ENCODE data around the gene LRRC28.
A peak's percentile ranks its signal among the peaks of the same experiment; 100 is the strongest.

Gene LRRC28

GRCh38 chr15:99340347-99340746 lies 89.1 kb downstream of the LRRC28 start:
- in situ Hi-C loops (cut with HindIII; ENCODE audit: low sequenced_read_pairs): no loop called here

GRCh38 chr15:99341786-99342185 lies 90.5 kb downstream of the LRRC28 start:
- no peak overlapping the region for H3K4me3 ChIP-seq (ENCODE audit: low read depth, low read length)
- no peak for DNase-seq (ENCODE audit: low read depth, low spot score)
- no peak for TF ChIP-seq CTCF (IDR thresholded peaks at IDR 0.05; ENCODE audit: low read depth, low read length)
- in situ Hi-C loops (cut with HindIII; ENCODE audit: low sequenced_read_pairs): no loop called here

More at GRCh38 chr15:99340347-99340746, 89.1 kb downstream of the LRRC28 start:
- DNase-seq (ENCODE audit: low read depth, low spot score): no peak
- TF ChIP-seq CTCF (IDR thresholded peaks at IDR 0.05; ENCODE audit: low read depth, low read length): no peak
- no peak overlapping the region for H3K4me3 ChIP-seq (ENCODE audit: low read depth, low read length)

- in situ Hi-C loops (cut with HindIII; ENCODE audit: low sequenced_read_pairs): no loop called here
- DNase-seq (ENCODE audit: low read depth, low spot score): no peak
- H3K4me3 ChIP-seq (ENCODE audit: low read depth, low read length): no peak overlapping the region
- TF ChIP-seq CTCF (IDR thresholded peaks at IDR 0.05; ENCODE audit: low read depth, low read length): no peak
These were observed 91.9 kb downstream of the LRRC28 start for GRCh38 chr15:99343208-99343607.

- peak; percentile 38 for TF ChIP-seq CTCF (IDR thresholded peaks at IDR 0.05; ENCODE audit: low read depth, low read length)
- no peak overlapping the region for H3K4me3 ChIP-seq (ENCODE audit: low read depth, low read length)
- in situ Hi-C loops (cut with HindIII; ENCODE audit: low sequenced_read_pairs): no loop called here
- DNase-seq (ENCODE audit: low read depth, low spot score): no peak
These were observed 92.7 kb downstream of the LRRC28 start for GRCh38 chr15:99343881-99344551.

- DNase-seq (ENCODE audit: low read depth, low spot score): no peak
- TF ChIP-seq CTCF (IDR thresholded peaks at IDR 0.05; ENCODE audit: low read depth, low read length): no peak
- in situ Hi-C loops (cut with HindIII; ENCODE audit: low sequenced_read_pairs): no loop called here
- no peak overlapping the region for H3K4me3 ChIP-seq (ENCODE audit: low read depth, low read length)
These were observed 93.4 kb downstream of the LRRC28 start for GRCh38 chr15:99344639-99345038.

GRCh38 chr15:99345242-99345641 lies 94.0 kb downstream of the LRRC28 start:
- H3K4me3 ChIP-seq (ENCODE audit: low read depth, low read length): no peak overlapping the region
- no peak for TF ChIP-seq CTCF (IDR thresholded peaks at IDR 0.05; ENCODE audit: low read depth, low read length)
- no peak for DNase-seq (ENCODE audit: low read depth, low spot score)
- in situ Hi-C loops (cut with HindIII; ENCODE audit: low sequenced_read_pairs): no loop called here
